Duodenal mucosa (tissue), 2 donors: ENCODE data around the gene TRIP10.
A peak's percentile ranks its signal among the peaks of the same experiment; 100 is the strongest.

ENCODE experiments used
- H3K27ac ChIP-seq: one replicate; pipeline ENCODE4 v1.7.0; 2013; ENCODE audit warnings: low read depth, low read length
- H3K27me3 ChIP-seq, 2 donors: one replicate each; pipeline ENCODE4 v1.7.0; 2013; ENCODE audit warnings: low read length in 2 of 2, control low read depth in 1 of 2; ENCODE audit not compliant: insufficient read depth in 2 of 2, control insufficient read depth in 1 of 2
- H3K36me3 ChIP-seq, 2 donors: one replicate each; pipeline ENCODE4 v1.7.0; 2013; ENCODE audit warnings: low read length in 2 of 2, control low read depth in 1 of 2; ENCODE audit not compliant: insufficient read depth in 2 of 2, control insufficient read depth in 1 of 2
- H3K4me1 ChIP-seq, 2 donors: one replicate each; pipeline ENCODE4 v1.7.0; 2013; ENCODE audit warnings: low read length in 2 of 2, control low read depth in 1 of 2; ENCODE audit not compliant: insufficient read depth in 2 of 2, control insufficient read depth in 1 of 2
- H3K4me3 ChIP-seq, 2 donors: one replicate each; pipeline ENCODE4 v1.7.0; 2013; ENCODE audit warnings: low read length in 2 of 2, low read depth in 1 of 2
- H3K9ac ChIP-seq, 2 donors: one replicate each; pipeline ENCODE4 v1.7.0; 2013; ENCODE audit warnings: low read length in 2 of 2, low read depth in 1 of 2
- H3K9me3 ChIP-seq, 2 donors: one replicate each; pipeline ENCODE4 v1.7.0; 2013; ENCODE audit warnings: low read length in 2 of 2, control low read depth in 1 of 2; ENCODE audit not compliant: control insufficient read depth in 1 of 2

Gene TRIP10

DNA sequence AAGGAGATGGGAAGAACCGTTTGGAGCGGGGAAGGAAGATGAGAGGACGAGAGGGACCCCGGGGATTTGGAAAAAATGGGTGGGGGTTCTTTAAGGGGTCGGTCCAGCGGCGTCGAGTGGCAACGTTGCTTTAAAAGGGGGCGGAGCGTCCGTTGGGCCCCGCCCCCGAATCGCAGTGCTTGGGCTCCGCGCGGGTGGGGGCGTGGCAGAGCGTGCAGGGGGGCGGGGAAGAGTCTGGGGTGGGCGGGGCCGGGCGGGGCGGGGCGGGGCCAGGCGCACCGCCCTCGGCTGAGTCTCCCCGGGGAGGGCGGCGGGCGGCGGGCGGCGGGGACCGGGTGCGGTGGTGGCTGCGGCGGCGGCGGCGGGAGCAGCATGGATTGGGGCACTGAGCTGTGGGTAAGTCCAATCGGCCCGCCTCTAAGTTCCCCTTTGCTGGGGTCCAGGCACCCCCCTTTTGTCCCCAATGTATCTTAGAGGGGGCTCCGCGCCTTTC, at the start of gene TRIP10:
Gene TRIP10 (plus strand): TSS at position 291 of the 493 bp plus-strand sequence. CDS start 82 bp downstream, at position 373.
- Histone ChIP-seq H3K27me3 (no peaks in the 10 kb centered on the region), H3K4me3 (peak within 1 kb of the TSS; percentile 82 to 86), H3K9ac (peak within 1 kb of the TSS; percentile 92 to 94), H3K27ac (peak within 1 kb of the TSS; percentile 71), H3K9me3 (no peaks in the 10 kb centered on the region), H3K4me1 (peaks cover 41 to 45% of the 10 kb centered on the region in 2 donors), H3K36me3 (peaks cover 6 to 13% of the 10 kb centered on the region in 2 donors)

- H3K4me1 ChIP-seq, result no peaks in the 10 kb centered on the region
- H3K4me3 ChIP-seq, result no peak overlapping the region
- no peaks in the 10 kb centered on the region for H3K27me3 ChIP-seq
- H3K9me3 ChIP-seq, result no peaks in the 10 kb centered on the region
- H3K36me3 ChIP-seq, result no peaks in the 10 kb centered on the region
- H3K27ac ChIP-seq, result no peak overlapping the region
- no peak overlapping the region for H3K9ac ChIP-seq
These were observed 49.2 kb upstream of the TRIP10 start for GRCh38 chr19:6690160-6690885.

- no peaks in the 10 kb centered on the region for H3K27me3 ChIP-seq
- no peak overlapping the region for H3K9ac ChIP-seq
- H3K4me1 ChIP-seq, result no peaks in the 10 kb centered on the region
- H3K27ac ChIP-seq, result no peak overlapping the region
- H3K36me3 ChIP-seq, result no peaks in the 10 kb centered on the region
- H3K4me3 ChIP-seq, result no peak overlapping the region
- no peaks in the 10 kb centered on the region for H3K9me3 ChIP-seq
These were observed 48.1 kb upstream of the TRIP10 start for GRCh38 chr19:6691342-6691741.

DNA sequence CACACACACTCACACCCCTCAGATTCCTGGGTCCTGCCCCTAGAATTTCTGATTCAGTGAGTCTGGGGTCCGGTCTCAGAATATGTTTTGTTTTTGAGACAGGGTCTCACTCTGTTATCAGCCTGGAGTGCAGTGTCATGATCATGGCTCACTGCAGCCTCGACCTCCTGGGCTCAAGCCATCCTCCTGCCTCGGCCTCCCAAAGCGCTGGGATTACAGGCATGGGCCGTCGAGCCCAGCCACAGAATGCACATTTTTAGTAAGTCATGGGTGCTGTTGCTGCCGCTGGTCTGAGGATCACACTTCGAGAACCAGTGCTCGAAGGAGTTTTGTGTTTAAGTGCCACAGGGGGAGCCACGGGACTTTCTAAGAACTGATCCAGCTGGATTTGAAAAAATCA, 47.5 kb upstream of the TRIP10 start:
- no peak overlapping the region for H3K9ac ChIP-seq
- no peak overlapping the region for H3K4me3 ChIP-seq
- no peaks in the 10 kb centered on the region for H3K36me3 ChIP-seq
- H3K4me1 ChIP-seq, result no peaks in the 10 kb centered on the region
- no peaks in the 10 kb centered on the region for H3K27me3 ChIP-seq
- no peaks in the 10 kb centered on the region for H3K9me3 ChIP-seq
- H3K27ac ChIP-seq, result no peak overlapping the region

- Histone ChIP-seq H3K9me3 (no peaks in the 10 kb centered on the region), H3K36me3 (no peaks in the 10 kb centered on the region), H3K27ac (no peak overlapping the region), H3K4me3 (no peak overlapping the region), H3K27me3 (no peaks in the 10 kb centered on the region), H3K4me1 (no peaks in the 10 kb centered on the region), H3K9ac (no peak overlapping the region)
These were observed 46.4 kb upstream of the TRIP10 start for GRCh38 chr19:6693056-6693471.

GRCh38 chr19:6693681-6694080, 45.8 kb upstream of the TRIP10 start:
- Histone ChIP-seq H3K36me3 (no peaks in the 10 kb centered on the region), H3K4me3 (no peak overlapping the region), H3K9ac (no peak overlapping the region), H3K27ac (no peak overlapping the region), H3K9me3 (no peaks in the 10 kb centered on the region), H3K4me1 (no peaks in the 10 kb centered on the region), H3K27me3 (no peaks in the 10 kb centered on the region)

DNA sequence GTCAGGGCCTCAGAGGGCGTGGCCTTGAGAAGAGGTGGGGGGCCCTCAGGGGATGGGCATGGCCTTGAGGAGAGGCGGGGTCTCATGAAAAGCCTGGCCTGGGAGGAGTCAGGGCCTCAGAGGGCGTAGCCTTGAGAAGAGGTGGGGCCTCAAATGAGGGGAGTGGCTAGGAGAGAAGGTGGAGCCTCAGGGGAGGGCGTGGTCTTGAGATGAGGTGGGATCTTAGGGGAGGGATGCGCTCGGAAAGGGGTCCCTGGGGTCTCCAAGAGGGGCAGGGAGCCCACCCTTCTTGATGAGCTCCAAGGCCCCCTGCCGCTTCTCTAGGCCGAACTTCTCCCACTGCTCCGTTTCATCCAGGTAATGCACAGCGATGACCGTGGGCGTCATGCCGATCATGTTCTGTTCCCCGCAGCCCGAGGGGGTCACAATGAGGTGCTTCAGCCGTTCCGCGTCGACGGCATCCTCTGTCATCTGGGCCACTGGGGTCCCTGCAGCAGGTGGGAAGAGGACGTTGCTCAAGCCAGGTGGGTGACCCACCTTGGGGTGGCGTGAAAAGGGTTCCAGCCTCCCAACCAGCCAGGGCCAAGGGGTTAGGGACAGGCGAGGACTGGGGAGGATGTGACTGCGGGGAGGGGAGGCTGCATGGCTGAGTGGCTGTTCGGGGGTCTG, 45.2 kb upstream of the TRIP10 start:
- Histone ChIP-seq H3K4me1 (no peaks in the 10 kb centered on the region), H3K9ac (no peak overlapping the region), H3K27me3 (no peaks in the 10 kb centered on the region), H3K9me3 (no peaks in the 10 kb centered on the region), H3K4me3 (no peak overlapping the region), H3K27ac (no peak overlapping the region), H3K36me3 (no peaks in the 10 kb centered on the region)

GRCh38 chr19:6696239-6696820, 43.1 kb upstream of the TRIP10 start:
- no peaks in the 10 kb centered on the region for H3K36me3 ChIP-seq

DNA sequence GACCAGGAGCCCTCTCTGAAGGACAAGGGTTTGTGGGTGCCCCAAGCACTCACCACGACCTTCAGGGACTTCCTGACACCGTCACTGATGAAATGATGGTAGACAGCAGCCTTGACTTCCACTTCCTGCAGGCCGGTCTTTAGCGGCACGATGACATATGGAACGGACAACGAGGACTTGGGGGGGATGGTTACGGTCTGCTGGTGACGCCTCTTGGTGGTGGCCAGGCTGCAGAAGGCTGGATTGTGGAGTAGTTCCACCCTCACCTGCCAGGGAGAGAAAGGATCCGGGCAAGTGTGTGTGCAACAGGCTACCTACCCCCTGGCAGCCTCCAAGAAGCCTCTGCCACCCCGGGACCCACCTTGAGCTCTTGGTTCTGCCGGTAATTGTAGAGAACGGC, 42.2 kb upstream of the TRIP10 start:
- Histone ChIP-seq H3K27me3 (no peaks in the 10 kb centered on the region), H3K4me1 (no peaks in the 10 kb centered on the region), H3K9ac (no peak overlapping the region), H3K4me3 (no peak overlapping the region), H3K27ac (no peak overlapping the region), H3K9me3 (no peaks in the 10 kb centered on the region), H3K36me3 (no peaks in the 10 kb centered on the region)

More at GRCh38 chr19:6696239-6696820, 43.1 kb upstream of the TRIP10 start:
- Histone ChIP-seq H3K4me1 (no peaks in the 10 kb centered on the region), H3K9me3 (no peaks in the 10 kb centered on the region), H3K9ac (no peak overlapping the region), H3K27me3 (no peaks in the 10 kb centered on the region), H3K27ac (no peak overlapping the region), H3K4me3 (no peak overlapping the region)

DNA sequence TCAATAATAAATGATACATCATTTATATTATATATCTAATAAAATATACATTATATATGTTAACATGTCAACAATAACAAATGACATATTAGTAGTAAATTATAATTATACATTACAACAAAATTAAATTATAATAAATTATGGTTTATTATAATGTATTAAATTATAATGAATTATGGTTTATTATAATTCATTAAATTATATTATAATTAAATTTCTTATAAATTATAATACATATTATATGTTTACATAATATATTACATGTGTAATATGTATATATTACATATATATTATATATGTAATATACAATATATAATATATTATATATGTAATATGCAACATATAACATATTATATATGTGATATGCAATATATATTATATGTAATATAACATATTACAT, 39.5 kb upstream of the TRIP10 start:
- Histone ChIP-seq H3K9me3 (no peaks in the 10 kb centered on the region), H3K27ac (no peak overlapping the region), H3K9ac (no peak overlapping the region), H3K4me3 (no peak overlapping the region), H3K27me3 (no peaks in the 10 kb centered on the region), H3K36me3 (no peaks in the 10 kb centered on the region), H3K4me1 (no peaks in the 10 kb centered on the region)
